ENCODE data around the gene LYZ.

The LYZ gene

GRCh38 chr12:69345077-69345476 is 3.1 kb upstream of the LYZ start:
- TF ChIP-seq GABPA (IDR thresholded peaks at IDR 0.05; ENCODE audit: low read depth), result no peak
- no peak for DNase-seq (ENCODE audit: low read depth in 1 of 2, low spot score in 1 of 2)
- peak overlapping the region; percentile 5; the same call in 1 of the 2 replicates for H3K27ac ChIP-seq (replicated peaks)
- no peak overlapping the region for H3K4me3 ChIP-seq (replicated peaks; ENCODE audit: insufficient read depth, low read length)
- H3K27me3 ChIP-seq (ENCODE audit: insufficient read depth, poor library complexity, severe bottlenecking), result no peaks in the 10 kb centered on the region

GRCh38 chr12:69345742-69346141 is 2.4 kb upstream of the LYZ start:
- H3K27ac ChIP-seq (replicated peaks), result peak overlapping the region; percentile 5
- H3K27me3 ChIP-seq (ENCODE audit: insufficient read depth, poor library complexity, severe bottlenecking), result no peaks in the 10 kb centered on the region
- H3K4me3 ChIP-seq (replicated peaks; ENCODE audit: insufficient read depth, low read length), result no peak overlapping the region
- no peak for DNase-seq (ENCODE audit: low read depth in 1 of 2, low spot score in 1 of 2)
- TF ChIP-seq CTCF (IDR thresholded peaks at IDR 0.05; ENCODE audit: insufficient read depth, low read length) (no peak), REST (IDR thresholded peaks at IDR 0.05; ENCODE audit: insufficient replicate concordance, low read depth) (no peak), SPI1 (IDR thresholded peaks at IDR 0.05; ENCODE audit: borderline replicate concordance, low read depth) (no peak), POLR2AphosphoS5 (IDR thresholded peaks at IDR 0.05; ENCODE audit: low read depth) (no peak), GABPA (IDR thresholded peaks at IDR 0.05; ENCODE audit: low read depth) (no peak)

- Histone ChIP-seq H3K27ac (replicated peaks) (peak overlapping the region; percentile 92), H3K4me3 (replicated peaks; ENCODE audit: insufficient read depth, low read length) (peak overlapping the region; percentile 73), H3K27me3 (ENCODE audit: insufficient read depth, poor library complexity, severe bottlenecking) (no peaks in the 10 kb centered on the region)
- TF ChIP-seq GABPA (IDR thresholded peaks at IDR 0.05; ENCODE audit: low read depth), result no peak
- TF ChIP-seq SPI1 (IDR thresholded peaks at IDR 0.05; ENCODE audit: borderline replicate concordance, low read depth), result no peak
- TF ChIP-seq REST (IDR thresholded peaks at IDR 0.05; ENCODE audit: insufficient replicate concordance, low read depth), result no peak
- TF ChIP-seq POLR2AphosphoS5 (IDR thresholded peaks at IDR 0.05; ENCODE audit: low read depth), result no peak
- no peak for TF ChIP-seq CTCF (IDR thresholded peaks at IDR 0.05; ENCODE audit: insufficient read depth, low read length)
- DNase-seq (ENCODE audit: low read depth in 1 of 2, low spot score in 1 of 2), result no peak
These were observed 1.9 kb downstream of the LYZ start for GRCh38 chr12:69350002-69350626.

GRCh38 chr12:69350777-69351176 is 2.6 kb downstream of the LYZ start:
- H3K4me3 ChIP-seq (replicated peaks; ENCODE audit: insufficient read depth, low read length), result peak overlapping the region; percentile 73
- H3K27me3 ChIP-seq (ENCODE audit: insufficient read depth, poor library complexity, severe bottlenecking), result no peaks in the 10 kb centered on the region
- H3K27ac ChIP-seq (replicated peaks), result peak overlapping the region; percentile 92
- TF ChIP-seq REST (IDR thresholded peaks at IDR 0.05; ENCODE audit: insufficient replicate concordance, low read depth) (no peak), CTCF (IDR thresholded peaks at IDR 0.05; ENCODE audit: insufficient read depth, low read length) (no peak), GABPA (IDR thresholded peaks at IDR 0.05; ENCODE audit: low read depth) (no peak), POLR2AphosphoS5 (IDR thresholded peaks at IDR 0.05; ENCODE audit: low read depth) (no peak), SPI1 (IDR thresholded peaks at IDR 0.05; ENCODE audit: borderline replicate concordance, low read depth) (no peak)
- no peak for DNase-seq (ENCODE audit: low read depth in 1 of 2, low spot score in 1 of 2)
